SK-N-SH (cell line): ENCODE data around the gene KLHL25.

Source experiments
- CTCF ChIP-seq: fragments of 200-600 bp; sonication (generic); IDR thresholded peaks from 2 replicates; pipeline ENCODE4 v1.6.1; 2017; ENCODE audit warnings: antibody characterized with exemption, mild to moderate bottlenecking, moderate library complexity
- EZH2phosphoT487 ChIP-seq: fragments of 200-600 bp; sonication (generic); IDR thresholded peaks from 2 replicates; pipeline ENCODE4 v1.6.1; 2017; ENCODE audit warnings: low read depth, mixed run types, mild to moderate bottlenecking, antibody characterized with exemption, moderate library complexity, borderline replicate concordance
- FOXM1 ChIP-seq: IDR thresholded peaks from 2 replicates; pipeline ENCODE4 v1.4.0; 2012; ENCODE audit warnings: low read depth, mild to moderate bottlenecking
- GABPA ChIP-seq: IDR thresholded peaks from 2 replicates; pipeline ENCODE4 v1.4.0; 2012; ENCODE audit warnings: low read depth, mild to moderate bottlenecking
- JUND ChIP-seq: IDR thresholded peaks from 2 replicates; pipeline ENCODE4 v1.4.0; 2012
- POLR2AphosphoS5 ChIP-seq: IDR thresholded peaks from 2 replicates; pipeline ENCODE4 v1.6.1; 2012; ENCODE audit warnings: low read depth, low read length
- RAD21 ChIP-seq: IDR thresholded peaks from 2 replicates; pipeline ENCODE4 v1.6.1; 2012; ENCODE audit warnings: mild to moderate bottlenecking, low read length
- RFX5 ChIP-seq: IDR thresholded peaks from 2 replicates; pipeline ENCODE4 v1.6.1; 2012; ENCODE audit warnings: mild to moderate bottlenecking, improper control_type of control experiment, low read length
- SMC3 ChIP-seq: IDR thresholded peaks from 2 replicates; pipeline ENCODE4 v1.6.1; 2012; ENCODE audit warnings: low read depth, low read length, improper control_type of control experiment
- TAF1 ChIP-seq: IDR thresholded peaks from 2 replicates; pipeline ENCODE4 v1.6.1; 2012; ENCODE audit warnings: low read depth, mild to moderate bottlenecking, low read length, moderate library complexity, borderline replicate concordance
- TCF12 ChIP-seq: IDR thresholded peaks from 2 replicates; pipeline ENCODE4 v1.4.0; 2012
- TEAD4 ChIP-seq: IDR thresholded peaks from 2 replicates; pipeline ENCODE4 v1.4.0; 2012; ENCODE audit warnings: mild to moderate bottlenecking, borderline replicate concordance; ENCODE audit not compliant: insufficient read depth
- TF ChIP-seq, protein P1 (sequence below): fragments of 150-350 bp; IDR thresholded peaks from 2 replicates; pipeline ENCODE4 v1.6.1; 2017; ENCODE audit warnings: antibody characterized with exemption, low read length, low read depth, borderline replicate concordance

- no peak for TF ChIP-seq RAD21
- TF ChIP-seq, protein P1, sequence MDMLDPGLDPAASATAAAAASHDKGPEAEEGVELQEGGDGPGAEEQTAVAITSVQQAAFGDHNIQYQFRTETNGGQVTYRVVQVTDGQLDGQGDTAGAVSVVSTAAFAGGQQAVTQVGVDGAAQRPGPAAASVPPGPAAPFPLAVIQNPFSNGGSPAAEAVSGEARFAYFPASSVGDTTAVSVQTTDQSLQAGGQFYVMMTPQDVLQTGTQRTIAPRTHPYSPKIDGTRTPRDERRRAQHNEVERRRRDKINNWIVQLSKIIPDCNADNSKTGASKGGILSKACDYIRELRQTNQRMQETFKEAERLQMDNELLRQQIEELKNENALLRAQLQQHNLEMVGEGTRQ: no peak
- no peak for TF ChIP-seq EZH2phosphoT487
- TF ChIP-seq RFX5: no peak
- TF ChIP-seq TEAD4: no peak
- no peak for TF ChIP-seq CTCF
- TF ChIP-seq FOXM1: no peak
- no peak for TF ChIP-seq GABPA
- TF ChIP-seq POLR2AphosphoS5: no peak
- TF ChIP-seq JUND: no peak
- TF ChIP-seq TAF1: no peak
- TF ChIP-seq TCF12: no peak
- TF ChIP-seq SMC3: no peak
Measured at GRCh38 chr15:85749261-85750151, 45.2 kb downstream of the KLHL25 start.
